ENCODE data around the gene DCAF12.
A peak's percentile ranks its signal among the peaks of the same experiment; 100 is the strongest.

Gene DCAF12

GRCh38 chr9:34134521-34134920 is 8.0 kb upstream of the DCAF12 start:
- no peak for DNase-seq (ENCODE audit: low read depth)
- no peak overlapping the region for H3K4me3 ChIP-seq (ENCODE audit: low read depth, low read length)
- TF ChIP-seq MYC (IDR thresholded peaks at IDR 0.05; ENCODE audit: low read depth, low read length) (no peak), MAX (IDR thresholded peaks at IDR 0.05; ENCODE audit: low read depth, low read length) (no peak), POLR2A (IDR thresholded peaks at IDR 0.05; ENCODE audit: extremely low read depth, insufficient read length) (no peak), CTCF (IDR thresholded peaks at IDR 0.05; ENCODE audit: low read depth, low read length) (no peak)

GRCh38 chr9:34133436-34133949 is 7.0 kb upstream of the DCAF12 start:
- TF ChIP-seq CTCF (IDR thresholded peaks at IDR 0.05; ENCODE audit: low read depth, low read length) = no peak
- no peak for TF ChIP-seq POLR2A (IDR thresholded peaks at IDR 0.05; ENCODE audit: extremely low read depth, insufficient read length)
- no peak for TF ChIP-seq MYC (IDR thresholded peaks at IDR 0.05; ENCODE audit: low read depth, low read length)
- TF ChIP-seq MAX (IDR thresholded peaks at IDR 0.05; ENCODE audit: low read depth, low read length) = no peak
- no peak for DNase-seq (ENCODE audit: low read depth)
- no peak overlapping the region for H3K4me3 ChIP-seq (ENCODE audit: low read depth, low read length)

DNA sequence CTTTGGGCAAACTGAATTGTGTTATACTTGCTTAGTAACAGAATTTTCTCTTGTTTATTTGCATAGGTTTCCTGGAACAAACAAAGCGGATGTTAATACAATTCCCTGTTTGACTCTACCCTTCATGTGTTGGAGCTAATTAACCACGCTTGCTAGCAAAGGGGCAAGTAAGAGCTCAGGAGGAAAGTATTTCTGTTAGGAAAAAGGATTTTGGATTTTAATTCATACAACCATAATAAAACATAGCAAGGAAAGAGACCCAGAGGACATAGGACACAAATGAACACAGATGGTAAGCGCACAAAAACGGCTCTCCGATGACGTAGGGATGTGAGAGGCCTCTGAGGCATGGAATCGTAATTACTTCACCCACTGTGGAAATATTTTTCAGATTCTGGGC is 5.1 kb upstream of the DCAF12 start:
- TF ChIP-seq MAX (IDR thresholded peaks at IDR 0.05; ENCODE audit: low read depth, low read length) (no peak), MYC (IDR thresholded peaks at IDR 0.05; ENCODE audit: low read depth, low read length) (no peak), CTCF (IDR thresholded peaks at IDR 0.05; ENCODE audit: low read depth, low read length) (no peak), POLR2A (IDR thresholded peaks at IDR 0.05; ENCODE audit: extremely low read depth, insufficient read length) (no peak)
- no peak overlapping the region for H3K4me3 ChIP-seq (ENCODE audit: low read depth, low read length)
- DNase-seq (ENCODE audit: low read depth) = no peak

DNA sequence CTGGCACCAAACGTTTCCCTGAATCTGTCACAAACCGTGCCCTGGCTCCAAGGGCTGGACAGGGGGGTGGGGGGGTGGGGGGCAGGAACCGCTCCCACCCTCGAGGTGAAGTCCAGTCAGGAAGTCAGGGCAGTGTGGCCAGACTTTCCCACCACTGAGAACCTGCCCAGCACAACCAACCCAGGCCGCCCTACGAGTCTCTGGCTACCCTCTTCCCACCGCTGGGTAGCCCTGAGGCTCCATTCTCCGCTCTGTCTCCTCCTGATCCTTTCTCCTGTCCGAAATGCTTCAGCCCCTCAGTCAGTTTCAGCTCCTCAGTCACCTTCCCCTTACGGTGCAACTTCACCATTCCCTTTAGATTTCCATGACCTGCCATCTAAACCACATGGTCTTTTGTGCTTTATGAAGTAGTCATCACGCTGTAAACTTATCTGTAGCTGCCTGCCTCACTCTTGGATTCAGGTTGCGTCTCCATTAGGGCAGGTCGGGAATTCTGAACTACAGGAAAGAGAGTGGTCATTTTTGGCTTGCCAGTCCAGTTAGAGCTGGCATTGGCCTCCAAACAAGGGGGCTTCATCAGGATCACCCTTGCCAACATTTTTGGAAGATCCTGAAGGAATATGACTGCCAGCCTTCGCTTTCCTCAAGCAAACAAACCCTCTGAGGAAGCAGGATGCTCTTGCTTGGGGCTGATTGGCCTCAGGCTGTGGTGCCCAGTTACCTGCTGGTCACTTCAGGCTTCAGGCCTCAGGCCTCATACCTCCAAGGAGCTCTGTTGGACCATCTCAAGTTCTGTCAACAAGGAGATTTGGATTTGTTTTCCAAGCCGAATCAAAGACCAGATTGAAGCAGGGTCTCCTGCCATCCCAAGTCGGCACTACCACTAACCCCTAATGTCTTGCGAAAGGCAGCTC is 794 bp upstream of the DCAF12 start:
- TF ChIP-seq POLR2A (IDR thresholded peaks at IDR 0.05; ENCODE audit: extremely low read depth, insufficient read length) (no peak), CTCF (IDR thresholded peaks at IDR 0.05; ENCODE audit: low read depth, low read length) (no peak), MAX (IDR thresholded peaks at IDR 0.05; ENCODE audit: low read depth, low read length) (peak; percentile 52), MYC (IDR thresholded peaks at IDR 0.05; ENCODE audit: low read depth, low read length) (peak; percentile 52; the same call in 1 of the 2 replicates)
- DNase-seq (ENCODE audit: low read depth) = no peak
- H3K4me3 ChIP-seq (ENCODE audit: low read depth, low read length) = peak overlapping the region; percentile 94

GRCh38 chr9:34125681-34126206 is 754 bp downstream of the DCAF12 start:
- TF ChIP-seq POLR2A (IDR thresholded peaks at IDR 0.05; ENCODE audit: extremely low read depth, insufficient read length) (no peak), MYC (IDR thresholded peaks at IDR 0.05; ENCODE audit: low read depth, low read length) (peak; percentile 40; the same call in 1 of the 2 replicates), CTCF (IDR thresholded peaks at IDR 0.05; ENCODE audit: low read depth, low read length) (no peak), MAX (IDR thresholded peaks at IDR 0.05; ENCODE audit: low read depth, low read length) (no peak; the same call in 1 of the 2 replicates)
- DNase-seq (ENCODE audit: low read depth) = peak; percentile 60
- H3K4me3 ChIP-seq (ENCODE audit: low read depth, low read length) = peak overlapping the region; percentile 94
